ENCODE results near the gene GID8. TPM values are rescaled to one million over a fixed set of nuclear protein-coding genes. Genes with fewer than 3 reads are reported as not detected.

Gene GID8
- total and polyA plus RNA-seq, 2 of the 13 experiments (the other 11 are each of a cell fraction or from before 2014, with no cell fraction given), result 39.6 to 59.8 TPM

DNA sequence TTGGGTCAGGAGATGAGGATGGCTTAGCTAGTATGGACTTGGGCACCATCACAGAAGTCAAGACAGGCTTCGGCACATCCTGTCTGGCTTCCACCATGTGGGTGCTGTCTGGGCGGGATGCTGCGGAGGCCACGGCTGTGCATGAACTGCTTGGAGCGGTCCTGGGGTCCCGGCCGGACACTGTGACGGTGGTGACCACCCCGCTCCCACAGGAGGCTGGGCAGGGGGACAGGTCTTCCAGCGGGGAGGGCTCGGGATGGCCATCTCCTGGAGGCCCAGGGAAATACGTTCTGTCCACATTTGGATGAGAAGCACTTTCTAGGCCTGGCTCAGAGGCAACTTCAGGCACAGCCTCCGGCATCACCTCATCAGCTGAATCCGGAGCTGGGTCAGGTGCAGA lies 44.2 kb upstream of the GID8 start (continued):
- TF ChIP-seq, protein P1, sequence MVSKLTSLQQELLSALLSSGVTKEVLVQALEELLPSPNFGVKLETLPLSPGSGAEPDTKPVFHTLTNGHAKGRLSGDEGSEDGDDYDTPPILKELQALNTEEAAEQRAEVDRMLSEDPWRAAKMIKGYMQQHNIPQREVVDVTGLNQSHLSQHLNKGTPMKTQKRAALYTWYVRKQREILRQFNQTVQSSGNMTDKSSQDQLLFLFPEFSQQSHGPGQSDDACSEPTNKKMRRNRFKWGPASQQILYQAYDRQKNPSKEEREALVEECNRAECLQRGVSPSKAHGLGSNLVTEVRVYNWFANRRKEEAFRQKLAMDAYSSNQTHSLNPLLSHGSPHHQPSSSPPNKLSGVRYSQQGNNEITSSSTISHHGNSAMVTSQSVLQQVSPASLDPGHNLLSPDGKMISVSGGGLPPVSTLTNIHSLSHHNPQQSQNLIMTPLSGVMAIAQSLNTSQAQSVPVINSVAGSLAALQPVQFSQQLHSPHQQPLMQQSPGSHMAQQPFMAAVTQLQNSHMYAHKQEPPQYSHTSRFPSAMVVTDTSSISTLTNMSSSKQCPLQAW (CRISPR knock-in tag; IDR thresholded peaks at IDR 0.05), result 0 out of 2 replicates have a peak, but pooled peaks have one; percentile 26
- TF ChIP-seq HCFC1 (IDR thresholded peaks at IDR 0.05; ENCODE audit: low read depth, low read length), result no peak
- TF ChIP-seq BRD4 (CRISPR knock-in tag; IDR thresholded peaks at IDR 0.05), result no peak
- TF ChIP-seq ZFX (CRISPR knock-in tag; IDR thresholded peaks at IDR 0.05; ENCODE audit: low read depth), result peak; percentile 36; the same call in 1 of the 2 replicates
- peak; percentile 80; the same call in 1 of the 2 replicates for TF ChIP-seq PAF1 (CRISPR knock-in tag; IDR thresholded peaks at IDR 0.05)
- TF ChIP-seq MTA1 (CRISPR knock-in tag; IDR thresholded peaks at IDR 0.05; ENCODE audit: borderline replicate concordance), result peak; percentile 46; the same call in 1 of the 2 replicates
- peak; percentile 22; the same call in 1 of the 2 replicates for TF ChIP-seq STAG1 (CRISPR knock-in tag; IDR thresholded peaks at IDR 0.05)
- TF ChIP-seq, protein P2, sequence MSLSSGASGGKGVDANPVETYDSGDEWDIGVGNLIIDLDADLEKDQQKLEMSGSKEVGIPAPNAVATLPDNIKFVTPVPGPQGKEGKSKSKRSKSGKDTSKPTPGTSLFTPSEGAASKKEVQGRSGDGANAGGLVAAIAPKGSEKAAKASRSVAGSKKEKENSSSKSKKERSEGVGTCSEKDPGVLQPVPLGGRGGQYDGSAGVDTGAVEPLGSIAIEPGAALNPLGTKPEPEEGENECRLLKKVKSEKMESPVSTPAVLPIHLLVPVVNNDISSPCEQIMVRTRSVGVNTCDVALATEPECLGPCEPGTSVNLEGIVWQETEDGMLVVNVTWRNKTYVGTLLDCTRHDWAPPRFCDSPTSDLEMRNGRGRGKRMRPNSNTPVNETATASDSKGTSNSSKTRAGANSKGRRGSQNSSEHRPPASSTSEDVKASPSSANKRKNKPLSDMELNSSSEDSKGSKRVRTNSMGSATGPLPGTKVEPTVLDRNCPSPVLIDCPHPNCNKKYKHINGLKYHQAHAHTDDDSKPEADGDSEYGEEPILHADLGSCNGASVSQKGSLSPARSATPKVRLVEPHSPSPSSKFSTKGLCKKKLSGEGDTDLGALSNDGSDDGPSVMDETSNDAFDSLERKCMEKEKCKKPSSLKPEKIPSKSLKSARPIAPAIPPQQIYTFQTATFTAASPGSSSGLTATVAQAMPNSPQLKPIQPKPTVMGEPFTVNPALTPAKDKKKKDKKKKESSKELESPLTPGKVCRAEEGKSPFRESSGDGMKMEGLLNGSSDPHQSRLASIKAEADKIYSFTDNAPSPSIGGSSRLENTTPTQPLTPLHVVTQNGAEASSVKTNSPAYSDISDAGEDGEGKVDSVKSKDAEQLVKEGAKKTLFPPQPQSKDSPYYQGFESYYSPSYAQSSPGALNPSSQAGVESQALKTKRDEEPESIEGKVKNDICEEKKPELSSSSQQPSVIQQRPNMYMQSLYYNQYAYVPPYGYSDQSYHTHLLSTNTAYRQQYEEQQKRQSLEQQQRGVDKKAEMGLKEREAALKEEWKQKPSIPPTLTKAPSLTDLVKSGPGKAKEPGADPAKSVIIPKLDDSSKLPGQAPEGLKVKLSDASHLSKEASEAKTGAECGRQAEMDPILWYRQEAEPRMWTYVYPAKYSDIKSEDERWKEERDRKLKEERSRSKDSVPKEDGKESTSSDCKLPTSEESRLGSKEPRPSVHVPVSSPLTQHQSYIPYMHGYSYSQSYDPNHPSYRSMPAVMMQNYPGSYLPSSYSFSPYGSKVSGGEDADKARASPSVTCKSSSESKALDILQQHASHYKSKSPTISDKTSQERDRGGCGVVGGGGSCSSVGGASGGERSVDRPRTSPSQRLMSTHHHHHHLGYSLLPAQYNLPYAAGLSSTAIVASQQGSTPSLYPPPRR (CRISPR knock-in tag; IDR thresholded peaks at IDR 0.05; ENCODE audit: borderline replicate concordance), result 0 out of 2 replicates have a peak, but pooled peaks have one; percentile 41
- TF ChIP-seq POLR2A (IDR thresholded peaks at IDR 0.05; ENCODE audit: insufficient read depth in 1 of 2, low read depth in 2 of 2, low read length in 2 of 2), result 0 out of 4 replicates have a peak, but pooled peaks of 1 of the 2 experiments have one; percentile 13
- TF ChIP-seq PHF21A (CRISPR knock-in tag; IDR thresholded peaks at IDR 0.05), result no peak
- TF ChIP-seq, protein P3, sequence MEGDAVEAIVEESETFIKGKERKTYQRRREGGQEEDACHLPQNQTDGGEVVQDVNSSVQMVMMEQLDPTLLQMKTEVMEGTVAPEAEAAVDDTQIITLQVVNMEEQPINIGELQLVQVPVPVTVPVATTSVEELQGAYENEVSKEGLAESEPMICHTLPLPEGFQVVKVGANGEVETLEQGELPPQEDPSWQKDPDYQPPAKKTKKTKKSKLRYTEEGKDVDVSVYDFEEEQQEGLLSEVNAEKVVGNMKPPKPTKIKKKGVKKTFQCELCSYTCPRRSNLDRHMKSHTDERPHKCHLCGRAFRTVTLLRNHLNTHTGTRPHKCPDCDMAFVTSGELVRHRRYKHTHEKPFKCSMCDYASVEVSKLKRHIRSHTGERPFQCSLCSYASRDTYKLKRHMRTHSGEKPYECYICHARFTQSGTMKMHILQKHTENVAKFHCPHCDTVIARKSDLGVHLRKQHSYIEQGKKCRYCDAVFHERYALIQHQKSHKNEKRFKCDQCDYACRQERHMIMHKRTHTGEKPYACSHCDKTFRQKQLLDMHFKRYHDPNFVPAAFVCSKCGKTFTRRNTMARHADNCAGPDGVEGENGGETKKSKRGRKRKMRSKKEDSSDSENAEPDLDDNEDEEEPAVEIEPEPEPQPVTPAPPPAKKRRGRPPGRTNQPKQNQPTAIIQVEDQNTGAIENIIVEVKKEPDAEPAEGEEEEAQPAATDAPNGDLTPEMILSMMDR (CRISPR knock-in tag; IDR thresholded peaks at IDR 0.05), result peak; percentile 67
- TF ChIP-seq ZNF225 (CRISPR knock-in tag; IDR thresholded peaks at IDR 0.05), result peak; percentile 59; the same call in 1 of the 2 replicates
- no peak for TF ChIP-seq SSRP1 (CRISPR knock-in tag; IDR thresholded peaks at IDR 0.05)
- 0 out of 2 replicates have a peak, but pooled peaks have one; percentile 12 for TF ChIP-seq SMC3 (IDR thresholded peaks at IDR 0.05; ENCODE audit: low read length)
